H1 (cell line): Measurements from ENCODE around the gene ZFAND3. TPM values are rescaled to one million over a fixed set of nuclear protein-coding genes. Genes with fewer than 3 reads are reported as not detected.

Experiments used
- CHD1 ChIP-seq: IDR thresholded peaks from 2 replicates; pipeline ENCODE4 v1.6.1; 2012; ENCODE audit warnings: low read depth, low read length, improper control_type of control experiment
- CTCF ChIP-seq, 3 experiments: IDR thresholded peaks; 1 replicate in 2 of 3; 2 replicates in 1 of 3; pipeline versions ENCODE4 v1.5.1 to v1.6.1; 2011; ENCODE audit warnings: low read length in 3 of 3, mild to moderate bottlenecking in 3 of 3, inconsistent platforms in 2 of 3, low read depth in 1 of 3, moderate library complexity in 1 of 3; ENCODE audit not compliant: insufficient read depth in 1 of 3; ENCODE audit errors: control extremely low read depth in 1 of 3
- HDAC6 ChIP-seq: IDR thresholded peaks from one replicate; pipeline ENCODE4 v1.7.1; 2012; ENCODE audit warnings: low read depth, mild to moderate bottlenecking, inconsistent platforms, low read length, moderate library complexity
- RNF2 ChIP-seq: fragments of 200-900, 300-1000 bp; sonication (generic); IDR thresholded peaks from 2 replicates; pipeline ENCODE4 v1.7.1; 2016; ENCODE audit warnings: borderline replicate concordance, low read depth, mild to moderate bottlenecking, antibody characterized with exemption, low read length; ENCODE audit not compliant: poor library complexity, severe bottlenecking; ENCODE audit errors: missing control alignments
- polyA plus RNA-seq, 7 experiments: library from polyadenylated mRNA; depleted of rRNA in 3 of 7; stranded (reverse) in 5 of 7; unstranded in 2 of 7; fragments of >200 nt in 5 of 7; fragments of 200-250 nt in 2 of 7; gene quantifications; 1 replicate in 5 of 7; 2 replicates in 1 of 7; 4 replicates in 1 of 7; pipeline versions ENCODE4 v1.2.1 to v1.2.3, GENCODE V29; 2011 to 2013; ENCODE audit warnings: missing spikeins in 2 of 7, mixed read lengths in 2 of 7
- total RNA-seq: library from RNA; stranded (reverse); fragmentation: NEBNext Ultra II Directional; extraction: Animal tissue kit (Norgen Biotek cat#: 25700); gene quantifications from 2 replicates; pipeline ENCODE4 v1.2.1, GENCODE V29; 2021

ZFAND3 gene
- total and polyA plus RNA-seq, 2 of the 8 experiments (the other 6 are each of a cell fraction or from before 2014, with no cell fraction given) = 13.0 to 51.3 TPM

GRCh38 chr6:38035478-38035877 is 216.0 kb downstream of the ZFAND3 start (continued):
- TF ChIP-seq HDAC6 (no peak), CHD1 (no peak), RNF2 (no peak), CTCF (IDR thresholded peaks at IDR 0.05; ENCODE audit: control extremely low read depth in 1 of 3, insufficient read depth in 1 of 3, low read depth in 1 of 3, low read length in 3 of 3) (no peak)
